Lung (tissue), 12 donors: ENCODE results near the gene CNTNAP5. TPM values are rescaled to one million over a fixed set of nuclear protein-coding genes. Genes with fewer than 3 reads are reported as not detected.

Source experiments
- ATAC-seq: fragments of 200-7000 bp; cut with Tn5 transposase; one replicate; pipeline ENCODE4 v1.9.1; 2020; ENCODE audit warnings: moderate number of reproducible peaks; ENCODE audit not compliant: insufficient read depth, low FRiP score
- DNase-seq, 3 donors: peaks; one replicate each; pipeline ENCODE4 v3.0.0-alpha.2; 2013 to 2017
- H3K27ac ChIP-seq, 2 donors: one replicate each; pipeline ENCODE4 v1.5.1; 2013; ENCODE audit warnings: mild to moderate bottlenecking in 2 of 2, moderate library complexity in 2 of 2, control low read depth in 1 of 2, inconsistent platforms in 1 of 2, low read depth in 1 of 2, low read length in 1 of 2
- H3K27me3 ChIP-seq, 3 donors: one replicate each; pipeline ENCODE4 v1.5.1; 2013; ENCODE audit warnings: low read length in 2 of 3; ENCODE audit not compliant: control insufficient read depth in 3 of 3, insufficient read depth in 3 of 3
- H3K36me3 ChIP-seq, 4 donors: one replicate each; pipeline ENCODE4 v1.5.1; 2013; ENCODE audit warnings: low read length in 4 of 4, mild to moderate bottlenecking in 1 of 4, moderate library complexity in 1 of 4; ENCODE audit not compliant: control insufficient read depth in 4 of 4, insufficient read depth in 4 of 4
- H3K4me1 ChIP-seq, 5 donors: one replicate each; pipeline ENCODE4 v1.5.1; 2013; ENCODE audit warnings: low read length in 5 of 5, mild to moderate bottlenecking in 2 of 5, moderate library complexity in 1 of 5; ENCODE audit not compliant: control insufficient read depth in 5 of 5, insufficient read depth in 5 of 5
- H3K4me3 ChIP-seq: one replicate; pipeline ENCODE4 v1.5.1; 2013; ENCODE audit warnings: mild to moderate bottlenecking, control low read depth, moderate library complexity
- H3K9ac ChIP-seq, 2 donors: one replicate each; pipeline ENCODE4 v1.5.1; 2013; ENCODE audit warnings: low read length in 2 of 2, control low read depth in 1 of 2; ENCODE audit not compliant: insufficient read depth in 1 of 2
- H3K9me3 ChIP-seq, 4 donors: one replicate each; pipeline ENCODE4 v1.5.1; 2013; ENCODE audit warnings: low read length in 3 of 4, mild to moderate bottlenecking in 1 of 4, moderate library complexity in 1 of 4; ENCODE audit not compliant: control insufficient read depth in 4 of 4, insufficient read depth in 3 of 4
- WGBS, 2 donors: extraction: QIAGEN DNeasy Blood & Tissue Kit; methylation state at CpG; one replicate each; pipeline ENCODE4 v1.1.7; 2013; 5-methylcytosine and 5-hydroxymethylcytosine counted together
- polyA plus RNA-seq, 2 donors: library from polyadenylated mRNA; stranded (reverse); fragments of 200-250 nt; gene quantifications; one replicate each; pipeline ENCODE4 v1.2.1, GENCODE V29; 2013
- total RNA-seq, 2 donors: library from RNA; depleted of rRNA in 1 of 2; stranded (reverse); fragments of >200 nt in 1 of 2; gene quantifications; one replicate each; pipeline ENCODE4 v1.2.1, GENCODE V29; 2014 to 2021
- TF ChIP-seq, protein P1 (sequence below): IDR thresholded peaks from 2 replicates; pipeline ENCODE4 v1.5.1; 2012; ENCODE audit warnings: mild to moderate bottlenecking; ENCODE audit errors: control extremely low read depth, extremely low read depth
- donor health status: control.
- donor health status: control.
- donor health status: Bipolar disorder and iron deficiency.
- donor health status: healthy.
- donor health status: DM: yes; HTN: yes; CAD: no.

CNTNAP5 gene
- total and polyA plus RNA-seq, 4 donors, result 0.03 to 0.06 TPM; not detected in 2

- Histone ChIP-seq H3K36me3 (no peaks in the 10 kb centered on the region), H3K4me3 (no peak overlapping the region), H3K9me3 (peaks cover 0 to 1% (median 0%) of the 10 kb centered on the region in 4 donors), H3K27ac (no peak overlapping the region), H3K4me1 (peaks cover 0 to 20% (median 6%) of the 10 kb centered on the region in 5 donors), H3K9ac (no peak overlapping the region), H3K27me3 (no peaks in the 10 kb centered on the region)
- no peak for ATAC-seq
- TF ChIP-seq, protein P1, sequence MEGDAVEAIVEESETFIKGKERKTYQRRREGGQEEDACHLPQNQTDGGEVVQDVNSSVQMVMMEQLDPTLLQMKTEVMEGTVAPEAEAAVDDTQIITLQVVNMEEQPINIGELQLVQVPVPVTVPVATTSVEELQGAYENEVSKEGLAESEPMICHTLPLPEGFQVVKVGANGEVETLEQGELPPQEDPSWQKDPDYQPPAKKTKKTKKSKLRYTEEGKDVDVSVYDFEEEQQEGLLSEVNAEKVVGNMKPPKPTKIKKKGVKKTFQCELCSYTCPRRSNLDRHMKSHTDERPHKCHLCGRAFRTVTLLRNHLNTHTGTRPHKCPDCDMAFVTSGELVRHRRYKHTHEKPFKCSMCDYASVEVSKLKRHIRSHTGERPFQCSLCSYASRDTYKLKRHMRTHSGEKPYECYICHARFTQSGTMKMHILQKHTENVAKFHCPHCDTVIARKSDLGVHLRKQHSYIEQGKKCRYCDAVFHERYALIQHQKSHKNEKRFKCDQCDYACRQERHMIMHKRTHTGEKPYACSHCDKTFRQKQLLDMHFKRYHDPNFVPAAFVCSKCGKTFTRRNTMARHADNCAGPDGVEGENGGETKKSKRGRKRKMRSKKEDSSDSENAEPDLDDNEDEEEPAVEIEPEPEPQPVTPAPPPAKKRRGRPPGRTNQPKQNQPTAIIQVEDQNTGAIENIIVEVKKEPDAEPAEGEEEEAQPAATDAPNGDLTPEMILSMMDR, result no peak
- peak in 2 of 3 donors; percentile 64 to 70 for DNase-seq
- 43 to 68% methylated on average over 1 of the region's 1 CpG for WGBS, 2 donors
Observed at GRCh38 chr2:124572934-124573634, 548.0 kb downstream of the CNTNAP5 start.

GRCh38 chr2:124575497-124575896 is 550.4 kb downstream of the CNTNAP5 start:
- peaks cover 0 to 1% (median 0%) of the 10 kb centered on the region in 4 donors for H3K9me3 ChIP-seq
- no peak overlapping the region for H3K4me3 ChIP-seq
- peaks cover 0 to 20% (median 6%) of the 10 kb centered on the region in 5 donors for H3K4me1 ChIP-seq
- no peak overlapping the region for H3K27ac ChIP-seq
- H3K27me3 ChIP-seq, result no peaks in the 10 kb centered on the region
- no peak overlapping the region for H3K9ac ChIP-seq
- ATAC-seq (no peak), DNase-seq (no peak)
- TF ChIP-seq, protein P1, result no peak
- no peaks in the 10 kb centered on the region for H3K36me3 ChIP-seq
- 82 to 83% methylated on average over 2 of the region's 2 CpGs for WGBS, 2 donors

DNA sequence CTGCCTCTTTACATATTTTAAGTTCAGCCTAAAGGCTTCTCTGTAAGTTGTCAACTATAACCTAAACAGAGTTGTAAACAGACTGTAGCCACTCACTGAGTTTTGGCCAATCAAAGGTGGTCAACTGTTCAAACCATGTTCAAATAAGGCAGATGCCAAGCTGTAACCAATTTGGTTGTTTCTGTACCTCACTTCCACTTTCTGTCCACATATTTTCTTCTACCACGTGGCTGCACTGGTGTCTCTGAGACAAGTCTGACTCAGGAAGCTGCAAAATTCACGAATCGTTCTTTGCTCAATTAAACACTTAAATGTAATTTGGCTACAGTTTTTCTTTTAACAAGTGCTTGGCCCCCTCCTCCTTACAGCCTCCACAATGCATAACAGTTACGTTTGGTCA is 555.2 kb downstream of the CNTNAP5 start:
- H3K36me3 ChIP-seq, result no peaks in the 10 kb centered on the region
- TF ChIP-seq, protein P1, result no peak
- ATAC-seq (no peak), DNase-seq (no peak)
- peaks cover 0 to 2% (median 0%) of the 10 kb centered on the region in 5 donors for H3K4me1 ChIP-seq
- 77 to 79% methylated on average over 4 of the region's 4 CpGs for WGBS, 2 donors
- H3K4me3 ChIP-seq, result no peak overlapping the region
- H3K27me3 ChIP-seq, result no peaks in the 10 kb centered on the region
- no peak overlapping the region for H3K9ac ChIP-seq
- H3K27ac ChIP-seq, result no peak overlapping the region
- peaks cover 0 to 1% (median 0%) of the 10 kb centered on the region in 4 donors for H3K9me3 ChIP-seq
